Measurements from ENCODE around the gene LIN28A. TPM values are rescaled to one million over a fixed set of nuclear protein-coding genes. Genes with fewer than 3 reads are reported as not detected.

Gene LIN28A
- total RNA-seq, 1 experiment from 2014 or later, result 1,289 TPM

DNA sequence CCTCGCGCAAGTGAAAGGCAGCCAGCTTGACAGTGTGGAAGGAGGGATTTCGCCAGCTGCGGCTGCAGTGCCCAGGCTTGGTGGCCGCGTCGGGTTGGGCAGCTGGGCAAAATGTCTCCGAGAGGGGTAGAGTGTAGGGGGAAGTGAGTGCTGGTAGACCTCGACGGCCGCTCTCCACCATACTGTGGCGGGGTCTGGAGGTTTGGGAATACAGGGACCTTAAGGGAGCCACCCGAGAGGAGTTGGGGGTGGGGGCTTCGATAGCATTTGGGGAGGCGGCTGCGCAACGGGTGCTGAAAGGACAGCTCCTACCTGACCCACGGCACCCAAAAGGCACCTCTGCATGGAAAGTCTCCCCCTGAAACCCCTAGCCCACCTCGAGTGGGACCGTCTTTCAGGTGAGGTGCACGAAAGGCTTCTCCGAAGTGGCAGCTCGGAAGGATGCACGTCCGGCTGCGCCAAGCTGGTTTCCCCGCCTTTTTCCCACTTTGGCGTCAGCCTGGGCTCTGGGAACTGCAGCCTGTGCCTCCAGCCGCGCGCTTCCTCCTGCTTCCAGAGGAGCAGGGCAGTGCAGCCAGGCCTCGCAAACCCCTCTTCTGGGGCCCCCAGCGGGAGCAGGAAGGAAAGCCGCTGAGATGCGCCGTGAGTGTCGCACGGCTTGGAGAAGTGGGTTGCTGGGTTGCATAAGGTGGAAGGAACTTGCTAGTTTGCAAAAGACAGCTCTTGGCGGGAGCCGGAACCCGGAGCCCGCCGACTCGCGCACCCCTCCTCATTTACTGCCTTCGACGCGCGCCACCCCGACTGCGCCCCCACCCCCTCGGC is 61.1 kb downstream of the LIN28A start:
- no peak; the same call in 2 of the 3 replicates for TF ChIP-seq CTCF (conservative IDR thresholded peaks at IDR 0.05)
- Histone ChIP-seq H3K18ac (ENCODE audit: insufficient read length, low read depth, low read length) (peak overlapping the region; percentile 67), H3K4ac (ENCODE audit: low read depth, low read length) (no peak overlapping the region), H2BK120ac (ENCODE audit: low read depth, low read length, poor library complexity, severe bottlenecking) (no peak overlapping the region), H2BK15ac (ENCODE audit: low read depth, low read length) (no peak overlapping the region), H3T11ph (ENCODE audit: low read length) (no peak overlapping the region), H2BK20ac (ENCODE audit: low read depth, low read length, poor library complexity, severe bottlenecking) (no peak overlapping the region), H4K20me1 (ENCODE audit: control insufficient read depth, insufficient read depth, insufficient read length) (no peaks in the 10 kb centered on the region), H3K27ac (ENCODE audit: insufficient read length, low read depth, low read length) (no peak overlapping the region), H3K23me2 (ENCODE audit: insufficient read length, low read depth, low read length, poor library complexity, severe bottlenecking) (peaks cover 10% of the 10 kb centered on the region), H3K79me1 (ENCODE audit: insufficient read depth, low read depth, low read length, poor library complexity, severe bottlenecking) (no peaks in the 10 kb centered on the region), H2BK12ac (ENCODE audit: insufficient read length, low read depth, low read length) (no peak overlapping the region), H2AFZ (ENCODE audit: low read length) (no peak overlapping the region), H2BK5ac (ENCODE audit: insufficient read length, low read length) (no peak overlapping the region), H3K23ac (ENCODE audit: insufficient read length, low read depth, low read length) (no peak overlapping the region), H3K79me2 (ENCODE audit: insufficient read depth, low read length) (peaks cover 4% of the 10 kb centered on the region; the same call in 1 of the 2 replicates), H3K4me2 (ENCODE audit: insufficient read depth, insufficient read length, low read length) (peak overlapping the region; percentile 59), H3K14ac (ENCODE audit: insufficient read depth, low read length) (0 out of 2 replicates have a peak overlapping the region, but pooled peaks have one; percentile 4), H3K4me1 (ENCODE audit: insufficient read depth, low read length) (no peaks in the 10 kb centered on the region; the same call in 1 of the 2 replicates), H4K8ac (replicated peaks; ENCODE audit: insufficient read length, low read depth, low read length) (no peak overlapping the region), H3K27me3 (ENCODE audit: insufficient read depth, low read length) (no peaks in the 10 kb centered on the region), H2AK5ac (ENCODE audit: insufficient read length, low read length) (no peak overlapping the region), H3K9ac (ENCODE audit: extremely low read depth, insufficient read length, low read length) (peak overlapping the region; percentile 37), H4K91ac (ENCODE audit: insufficient read length, low read depth, low read length) (no peak overlapping the region), H3K9me3 (ENCODE audit: control insufficient read depth, low read depth, low read length) (no peaks in the 10 kb centered on the region), H3K56ac (ENCODE audit: insufficient read length, low read depth, low read length) (no peak overlapping the region), H4K5ac (ENCODE audit: insufficient read length, low read depth, low read length) (no peak overlapping the region)
- Mint-ChIP-seq H3K27ac (peak overlapping the region; percentile 63 to 99 (median 82); a peak in 5 of 7 replicates), H3K36me3 (ENCODE audit: insufficient read depth in 1 of 3, low read depth in 3 of 3) (peaks cover 41 to 67% (median 66%) of the 10 kb centered on the region in 3 experiments), H3K27me3 (ENCODE audit: low read depth) (no peaks in the 10 kb centered on the region; the same call in 1 of the 2 replicates), H3K9me3 (no peaks in the 10 kb centered on the region), H3K4me1 (peaks cover 31 to 43% of the 10 kb centered on the region in 2 experiments), H3K4me3 (peak overlapping the region; percentile 88 to 90)
- WGBS (ENCODE audit: extremely low coverage, insufficient read length, low lambda C conversion rate), result no CpG with 5 or more reads among the region's 52 CpGs
- DNase-seq, result peak; percentile 85
